Pulmonary artery endothelial cell (primary cell): ENCODE data around the gene IQCC. TPM values are rescaled to one million over a fixed set of nuclear protein-coding genes. Genes with fewer than 3 reads are reported as not detected.

Experiments used
- DNase-seq: peaks from one replicate; pipeline ENCODE4 v3.0.0-alpha.2; 2011; ENCODE audit warnings: low read depth, low spot score
- total RNA-seq: library from RNA; depleted of rRNA; stranded (reverse); fragments of >200 nt; gene quantifications from 2 replicates; pipeline ENCODE4 v1.2.3, GENCODE V29; 2014

IQCC gene
- total RNA-seq, 1 donor from 2014 or later, result 2.4 TPM

GRCh38 chr1:32223683-32224082, 18.2 kb downstream of the IQCC start:
- DNase-seq, result no peak

DNA sequence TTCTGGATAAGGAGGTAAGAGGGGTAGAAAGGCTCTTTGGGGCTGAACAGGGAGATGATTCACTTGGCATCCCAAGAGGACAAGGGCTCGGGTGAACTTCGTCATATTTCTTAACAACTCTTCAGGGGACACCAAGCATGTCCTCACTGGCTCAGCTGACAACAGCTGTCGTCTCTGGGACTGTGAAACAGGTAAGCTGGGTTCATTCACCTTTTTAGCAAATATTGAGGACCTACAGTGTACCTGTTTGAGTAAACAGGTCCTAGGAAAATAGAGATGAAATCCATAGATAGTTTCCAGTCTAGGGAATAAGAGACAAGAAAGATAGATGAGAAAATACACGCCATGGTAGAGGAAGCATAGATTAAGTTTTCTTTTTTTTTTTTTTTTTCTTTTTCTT, 18.8 kb downstream of the IQCC start:
- no peak for DNase-seq

DNA sequence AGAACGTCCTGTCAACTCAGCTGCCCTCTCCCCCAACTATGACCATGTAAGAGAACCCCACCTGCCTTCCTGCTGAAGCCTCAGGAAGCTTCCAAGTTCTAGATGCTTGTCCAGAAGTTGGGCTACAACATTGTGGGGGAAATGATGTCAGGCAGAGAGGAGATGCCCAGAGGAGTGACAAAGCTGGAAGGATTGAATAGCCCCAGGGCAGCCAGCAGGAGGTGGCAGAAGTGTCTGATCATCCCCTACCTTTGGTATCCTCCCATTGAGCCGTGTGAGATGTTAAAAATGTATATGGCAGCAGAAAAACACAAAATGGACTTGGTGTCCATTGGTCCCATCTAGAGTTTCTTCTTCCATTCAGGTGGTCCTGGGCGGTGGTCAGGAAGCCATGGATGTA, 23.3 kb downstream of the IQCC start:
- no peak for DNase-seq

- no peak for DNase-seq
These were observed 26.5 kb downstream of the IQCC start for GRCh38 chr1:32231843-32232432.

DNA sequence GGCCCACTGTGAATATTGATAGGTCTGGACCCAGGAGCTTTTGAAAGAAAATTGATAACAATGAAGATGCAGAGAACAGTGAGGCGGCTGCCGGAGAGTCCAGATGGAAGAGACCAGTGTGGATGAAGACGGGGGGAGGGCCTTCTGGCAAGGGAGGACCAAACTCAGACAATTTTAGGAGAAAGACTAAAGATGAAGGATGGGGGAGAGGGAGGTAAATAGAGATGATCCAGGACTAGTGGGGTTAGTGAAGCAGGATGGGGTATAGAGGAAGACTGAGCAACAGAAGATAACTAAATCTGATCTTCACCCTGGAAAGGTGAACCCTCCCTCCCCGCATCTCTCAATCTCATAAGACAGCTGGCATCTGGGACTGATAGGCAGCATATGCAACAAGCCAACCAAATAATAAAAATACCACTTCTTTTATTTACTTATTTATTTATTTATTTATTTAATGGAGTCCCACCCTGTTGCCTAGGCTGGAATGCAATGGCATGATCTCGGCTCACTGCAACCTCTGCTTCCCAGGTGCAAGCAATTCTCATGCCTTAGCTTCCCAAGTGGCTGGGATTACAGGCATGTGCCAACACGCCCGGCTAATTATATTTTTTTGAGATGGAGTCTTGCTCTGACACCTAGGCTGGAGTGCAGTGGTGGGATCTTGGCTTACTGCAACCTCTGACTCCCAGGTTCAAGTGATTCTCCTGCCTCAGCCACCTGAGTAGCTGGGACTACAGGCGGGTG, 27.3 kb downstream of the IQCC start:
- no peak for DNase-seq

GRCh38 chr1:32234792-32235191, 29.3 kb downstream of the IQCC start:
- no peak for DNase-seq

DNA sequence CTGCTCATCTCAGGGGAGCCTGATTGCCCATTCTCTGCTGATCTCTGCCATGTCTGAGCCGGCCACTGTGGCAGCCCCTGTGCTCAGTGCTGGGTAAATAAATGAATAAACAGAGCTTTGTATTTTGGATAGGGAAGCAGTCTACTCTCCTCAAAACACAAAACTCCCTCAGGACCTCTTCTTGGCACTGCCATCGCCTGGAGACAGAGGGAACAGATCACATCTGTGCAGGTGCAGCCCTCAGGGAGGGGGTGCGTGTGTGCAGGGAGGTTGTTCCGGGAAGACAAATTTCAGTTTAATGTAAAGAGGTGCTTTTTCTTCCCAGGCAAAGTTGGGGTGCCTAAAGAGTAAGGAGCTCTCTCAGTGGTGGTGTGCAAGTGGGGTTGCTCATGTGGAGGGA, 33.9 kb downstream of the IQCC start:
- DNase-seq, result no peak

DNA sequence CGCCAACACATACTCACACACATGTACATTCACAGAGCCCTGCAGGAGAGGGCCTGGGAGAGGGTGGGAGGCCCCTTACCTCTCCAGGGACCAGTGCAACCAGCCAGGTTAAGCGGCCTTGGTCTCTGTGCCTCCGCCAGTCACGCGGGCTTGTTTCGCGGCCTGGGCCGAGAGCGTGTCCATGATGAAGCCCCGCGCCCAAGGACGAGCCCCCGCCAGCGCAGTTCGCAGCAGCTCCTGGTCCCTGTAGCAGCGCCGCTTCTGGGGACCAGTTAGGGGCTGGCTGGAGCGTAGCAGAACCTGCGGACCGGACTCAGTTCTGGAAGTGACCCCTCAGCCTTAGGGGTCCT, 34.3 kb downstream of the IQCC start:
- DNase-seq, result no peak

GRCh38 chr1:32240140-32240951, 34.9 kb downstream of the IQCC start:
- no peak for DNase-seq

- no peak for DNase-seq
These were observed 35.7 kb downstream of the IQCC start for GRCh38 chr1:32241001-32241763.

DNA sequence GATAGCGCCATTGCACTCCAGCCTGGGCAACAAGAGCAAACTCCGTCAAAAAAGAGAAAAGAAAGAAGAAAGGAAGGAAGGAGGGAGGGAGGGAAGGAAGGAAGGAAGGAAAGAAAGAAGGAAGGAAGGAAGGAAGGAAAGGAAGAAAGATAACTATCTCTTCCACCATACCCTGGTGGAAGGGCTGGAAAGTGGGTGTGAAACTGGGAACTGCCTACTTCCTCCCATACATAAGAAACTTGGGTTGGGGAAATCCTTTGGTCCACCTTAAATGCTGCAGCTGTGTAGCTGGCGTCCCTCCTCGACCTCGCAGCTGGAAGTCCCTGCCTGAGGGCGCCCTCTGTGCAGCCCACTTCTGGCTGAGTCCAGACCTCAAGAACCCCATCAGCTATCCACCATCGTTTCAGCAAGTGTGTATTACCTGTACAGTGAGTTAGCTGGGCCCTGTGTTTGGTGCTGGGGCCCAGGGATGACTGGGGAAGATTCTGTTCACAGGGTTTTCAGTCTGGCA, 36.9 kb downstream of the IQCC start:
- no peak for DNase-seq

DNA sequence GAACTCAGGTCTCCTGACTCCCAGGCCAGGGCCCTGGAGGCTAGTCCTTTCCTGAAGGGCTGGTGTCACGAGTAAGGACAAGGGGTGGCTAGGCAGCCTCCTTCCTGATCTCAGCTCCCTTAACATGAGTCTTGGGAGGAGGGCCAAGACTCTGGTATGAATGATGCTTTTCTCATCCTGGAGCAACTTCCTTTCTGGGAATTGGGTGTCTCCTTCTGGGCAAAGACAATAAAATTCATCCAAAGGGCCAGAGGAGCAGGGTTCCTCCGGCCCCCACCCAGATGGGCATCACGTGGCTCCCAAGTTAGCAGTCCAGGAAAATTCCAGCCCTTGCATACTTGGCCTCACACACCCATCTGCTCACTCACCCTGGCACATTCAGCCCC, 41.4 kb downstream of the IQCC start, which contains the start of gene FAM167B:
Gene FAM167B, plus strand, starts transcription at position 335 of the 386 bp plus-strand sequence. CDS start 200 bp downstream, outside the sequence.
- DNase-seq, result no peak

- DNase-seq, result no peak
These were observed 42.0 kb downstream of the IQCC start for GRCh38 chr1:32247452-32247851.

DNA sequence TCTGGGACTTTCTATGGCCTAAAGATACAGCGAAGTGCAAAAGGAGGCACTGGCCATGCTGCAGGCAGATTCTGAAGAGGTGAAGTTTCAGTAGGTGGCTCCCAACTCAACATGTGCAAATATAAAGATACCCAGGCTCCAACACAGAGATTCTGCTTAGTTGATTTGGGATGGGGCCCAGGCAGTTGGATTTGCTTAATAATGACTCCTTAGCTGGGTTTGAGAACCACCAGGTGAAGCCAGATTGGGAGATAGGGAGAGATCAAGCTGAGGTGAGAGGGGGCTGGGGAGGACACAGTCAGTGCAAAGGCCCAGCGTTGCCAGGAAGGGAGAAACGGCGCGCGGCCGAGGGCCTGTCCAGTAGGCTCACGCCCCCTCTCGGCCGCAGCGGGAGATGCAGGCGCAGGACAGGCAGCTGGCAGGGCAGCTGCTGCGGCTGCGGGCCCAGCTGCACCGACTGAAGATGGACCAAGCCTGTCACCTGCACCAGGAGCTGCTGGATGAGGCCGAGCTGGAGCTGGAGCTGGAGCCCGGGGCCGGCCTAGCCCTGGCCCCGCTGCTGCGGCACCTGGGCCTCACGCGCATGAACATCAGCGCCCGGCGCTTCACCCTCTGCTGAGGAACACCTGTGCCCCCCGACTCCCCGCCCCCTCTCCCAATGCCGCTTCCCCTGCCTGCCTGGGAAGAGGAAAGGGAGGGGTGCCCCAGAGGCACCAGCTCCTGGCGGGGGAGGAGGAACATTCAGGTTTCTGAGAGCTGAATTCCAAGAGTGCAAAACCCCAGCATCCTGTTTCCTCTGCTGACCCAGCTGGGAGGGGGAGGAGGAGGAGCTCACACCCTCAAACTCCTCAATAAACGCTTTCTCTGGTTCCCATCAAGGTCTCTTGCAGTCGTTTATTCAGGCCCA, 42.8 kb downstream of the IQCC start:
- DNase-seq, result no peak

- DNase-seq, result peak; percentile 85
These were observed 44.5 kb downstream of the IQCC start for GRCh38 chr1:32249831-32250525.

GRCh38 chr1:32250893-32251716, 45.6 kb downstream of the IQCC start, which contains the start of gene LCK:
Gene LCK (plus strand): TSS chr1:32251265. CDS start chr1:32274330, 23,065 bp downstream.
- no peak for DNase-seq

DNA sequence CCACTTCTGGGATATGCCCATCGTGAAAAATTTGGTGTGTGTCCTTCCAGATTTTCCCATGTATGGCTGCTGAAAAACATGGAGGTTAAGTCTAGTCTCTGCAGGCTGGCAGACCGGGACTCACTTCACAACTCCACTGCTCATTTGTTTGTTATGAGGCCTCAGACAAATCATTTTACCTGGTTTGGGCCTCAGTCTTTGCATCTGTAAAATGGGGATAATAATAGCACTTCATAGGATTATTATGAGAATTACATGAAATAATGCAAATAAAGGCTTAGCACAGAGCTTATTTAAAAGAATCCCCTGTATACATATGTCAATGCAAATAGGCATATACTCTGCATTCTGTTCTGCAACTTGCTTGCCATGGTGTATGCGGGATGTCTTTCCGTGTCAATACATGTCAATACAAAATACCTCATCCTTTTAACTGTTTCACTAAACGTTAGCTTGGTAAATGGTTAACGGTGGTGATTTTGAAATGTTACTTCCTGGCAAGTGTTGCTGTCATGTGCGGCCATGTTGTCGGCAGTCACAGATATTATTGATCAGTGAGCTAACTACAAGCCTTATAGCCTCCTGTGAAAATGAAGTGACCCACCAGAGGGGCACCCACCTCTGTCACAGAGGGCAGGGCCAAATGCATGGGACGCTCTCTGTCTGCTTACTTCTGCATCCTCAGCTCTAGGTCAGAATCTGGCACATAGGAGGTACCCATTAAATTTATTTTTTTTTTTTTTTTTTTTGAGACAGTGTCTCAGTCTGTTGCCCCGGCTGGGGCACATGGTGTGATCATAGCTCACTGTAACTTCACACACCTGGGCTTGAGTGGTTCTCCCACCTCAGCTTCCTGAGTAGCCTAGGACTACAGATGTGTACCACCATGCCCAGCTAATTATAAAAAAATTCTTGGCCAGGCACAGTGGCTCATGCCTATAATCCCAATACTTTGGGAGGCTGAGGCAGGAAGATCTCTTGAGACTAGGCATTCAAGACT, 49.9 kb downstream of the IQCC start:
- DNase-seq, result no peak
